GM10266 (cell line): Measurements from ENCODE around the gene ANTXR1.

Source experiments
- DNase-seq: peaks from one replicate; pipeline ENCODE4 v3.0.0; 2012; ENCODE audit errors: extremely low spot score
- TF ChIP-seq, protein P1 (sequence below): IDR thresholded peaks from 2 replicates; pipeline ENCODE4 v1.5.1; 2012; ENCODE audit warnings: mild to moderate bottlenecking, low read depth; ENCODE audit not compliant: control insufficient read depth, insufficient read depth; ENCODE audit errors: missing control alignments

ANTXR1 gene

DNA sequence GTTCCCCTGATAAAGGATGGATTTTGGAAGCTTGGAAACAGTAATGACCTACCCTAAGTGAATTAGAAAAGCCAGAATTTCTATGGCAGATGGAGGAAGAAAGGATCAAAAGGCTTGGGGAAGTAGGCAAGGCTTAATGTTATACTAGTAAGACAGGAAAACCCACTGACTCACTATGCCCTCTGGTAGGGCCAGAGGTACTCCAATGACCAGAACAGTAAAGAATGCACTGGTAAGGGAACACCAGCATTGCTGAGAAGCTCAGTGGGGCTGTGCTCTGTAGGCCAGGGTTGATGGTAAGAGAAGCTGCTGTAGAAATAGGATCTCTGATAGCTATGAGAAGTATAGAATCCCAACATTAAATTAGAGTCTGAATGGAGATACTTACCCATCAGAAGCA is 247.7 kb downstream of the ANTXR1 start:
- no peak for DNase-seq
- TF ChIP-seq, protein P1, sequence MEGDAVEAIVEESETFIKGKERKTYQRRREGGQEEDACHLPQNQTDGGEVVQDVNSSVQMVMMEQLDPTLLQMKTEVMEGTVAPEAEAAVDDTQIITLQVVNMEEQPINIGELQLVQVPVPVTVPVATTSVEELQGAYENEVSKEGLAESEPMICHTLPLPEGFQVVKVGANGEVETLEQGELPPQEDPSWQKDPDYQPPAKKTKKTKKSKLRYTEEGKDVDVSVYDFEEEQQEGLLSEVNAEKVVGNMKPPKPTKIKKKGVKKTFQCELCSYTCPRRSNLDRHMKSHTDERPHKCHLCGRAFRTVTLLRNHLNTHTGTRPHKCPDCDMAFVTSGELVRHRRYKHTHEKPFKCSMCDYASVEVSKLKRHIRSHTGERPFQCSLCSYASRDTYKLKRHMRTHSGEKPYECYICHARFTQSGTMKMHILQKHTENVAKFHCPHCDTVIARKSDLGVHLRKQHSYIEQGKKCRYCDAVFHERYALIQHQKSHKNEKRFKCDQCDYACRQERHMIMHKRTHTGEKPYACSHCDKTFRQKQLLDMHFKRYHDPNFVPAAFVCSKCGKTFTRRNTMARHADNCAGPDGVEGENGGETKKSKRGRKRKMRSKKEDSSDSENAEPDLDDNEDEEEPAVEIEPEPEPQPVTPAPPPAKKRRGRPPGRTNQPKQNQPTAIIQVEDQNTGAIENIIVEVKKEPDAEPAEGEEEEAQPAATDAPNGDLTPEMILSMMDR, result no peak

DNA sequence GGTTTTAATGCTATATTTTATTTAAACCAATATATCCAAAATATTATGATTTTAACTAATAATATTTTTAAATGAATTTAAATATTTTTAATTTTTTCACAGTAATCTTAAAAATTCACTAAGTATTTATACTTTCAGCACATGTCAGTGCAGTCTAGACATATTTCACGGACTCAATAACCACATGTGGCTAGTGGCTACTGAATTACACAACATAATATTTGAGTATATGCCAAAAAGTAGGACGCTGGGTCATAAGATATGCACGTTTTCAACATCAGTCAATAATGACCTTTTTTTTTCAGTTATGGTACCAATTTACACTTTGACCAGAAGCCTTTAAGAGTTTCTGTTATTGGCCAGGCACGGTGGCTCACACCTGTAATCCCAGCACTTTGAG is 256.4 kb downstream of the ANTXR1 start:
- TF ChIP-seq, protein P1, result no peak
- DNase-seq, result no peak

DNA sequence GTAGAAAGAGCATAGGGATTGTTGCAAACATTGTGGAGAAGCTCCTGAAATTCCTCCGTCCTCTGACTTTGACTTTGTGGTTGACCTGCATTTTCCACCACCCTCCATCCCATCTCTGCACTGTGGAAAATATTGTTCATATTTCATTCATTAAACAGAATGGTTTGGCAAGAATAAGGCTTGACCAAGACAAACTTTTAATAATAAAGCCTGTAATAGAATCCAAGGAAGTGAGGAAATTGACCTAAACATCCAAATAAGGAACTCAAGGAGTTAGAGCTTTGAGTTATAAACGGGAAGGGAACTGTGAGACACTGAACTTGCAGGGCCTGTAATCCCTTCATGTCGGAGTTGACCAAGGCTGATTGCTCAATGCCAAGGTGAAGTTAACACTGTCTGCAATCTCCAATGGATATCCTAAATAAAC is 258.9 kb downstream of the ANTXR1 start:
- TF ChIP-seq, protein P1, result no peak
- no peak for DNase-seq

DNA sequence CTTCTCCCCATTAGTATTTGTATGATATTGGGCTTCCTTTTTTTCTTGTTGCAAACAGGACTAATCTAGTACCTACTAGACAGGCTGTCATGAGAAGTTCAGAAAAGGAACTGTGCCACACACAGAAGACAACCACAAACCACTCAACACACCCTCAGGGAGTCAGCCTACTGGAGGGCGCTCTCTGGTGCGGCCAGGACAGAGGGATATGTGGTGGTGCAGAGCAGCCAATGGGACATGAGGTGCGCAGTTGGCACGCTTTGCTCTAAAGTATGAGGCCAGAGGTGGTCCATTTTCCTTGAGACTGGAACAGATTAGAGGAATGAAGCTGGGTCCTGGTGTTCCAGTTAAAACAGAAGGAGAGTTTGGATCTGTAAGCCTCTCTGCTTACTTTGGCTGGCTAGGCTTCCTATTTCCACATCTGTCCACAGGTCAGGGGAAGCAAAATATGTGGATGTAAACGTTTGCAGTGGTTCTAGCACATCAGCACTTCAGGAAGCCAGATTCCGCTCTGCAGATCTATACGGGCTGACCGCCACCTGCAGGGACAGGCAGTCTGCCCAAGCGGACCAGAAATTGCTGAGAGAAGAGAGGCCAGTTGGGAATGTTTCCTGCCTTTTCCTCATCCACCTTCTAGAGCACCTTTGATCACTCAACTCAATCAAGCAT is 260.0 kb downstream of the ANTXR1 start:
- DNase-seq, result no peak
- TF ChIP-seq, protein P1, result no peak

DNA sequence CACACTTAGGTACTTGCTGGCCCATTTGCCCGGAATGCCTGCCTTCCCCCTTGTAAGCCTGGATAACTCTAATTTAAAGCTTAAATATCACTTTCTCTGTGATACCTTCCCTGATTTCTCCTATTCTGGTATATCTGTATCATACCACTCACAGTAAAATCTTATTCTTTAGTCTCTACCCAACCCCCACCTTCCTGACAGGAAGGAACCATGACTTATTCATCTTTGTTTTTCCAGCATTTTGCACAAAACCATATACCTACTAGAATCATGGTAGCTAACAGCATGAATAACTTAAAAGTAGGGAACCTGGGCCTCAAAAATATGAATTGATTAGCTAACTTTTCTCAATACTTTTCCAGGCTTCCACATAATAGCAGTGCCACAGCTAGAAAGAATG is 262.5 kb downstream of the ANTXR1 start:
- no peak for DNase-seq
- TF ChIP-seq, protein P1, result no peak

DNA sequence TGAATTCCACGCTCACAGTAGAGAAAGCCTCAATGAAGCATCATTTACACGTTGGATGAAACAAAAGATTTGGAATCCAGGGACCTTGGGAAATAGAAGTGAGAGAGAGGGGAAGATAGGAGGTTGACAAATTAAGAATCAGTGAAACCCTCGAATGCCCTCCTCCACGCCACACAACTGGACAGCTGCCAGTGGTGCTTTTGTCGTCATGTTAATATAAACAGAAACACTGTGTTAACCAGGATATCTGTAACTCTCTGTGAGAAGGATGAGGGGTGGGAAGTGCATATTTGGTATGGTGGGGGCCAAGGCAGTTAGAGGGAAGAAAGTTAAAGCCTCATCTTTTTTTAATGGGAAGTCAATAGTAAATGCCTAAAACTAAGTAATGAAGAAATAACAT is 265.4 kb downstream of the ANTXR1 start:
- TF ChIP-seq, protein P1, result no peak
- no peak for DNase-seq

DNA sequence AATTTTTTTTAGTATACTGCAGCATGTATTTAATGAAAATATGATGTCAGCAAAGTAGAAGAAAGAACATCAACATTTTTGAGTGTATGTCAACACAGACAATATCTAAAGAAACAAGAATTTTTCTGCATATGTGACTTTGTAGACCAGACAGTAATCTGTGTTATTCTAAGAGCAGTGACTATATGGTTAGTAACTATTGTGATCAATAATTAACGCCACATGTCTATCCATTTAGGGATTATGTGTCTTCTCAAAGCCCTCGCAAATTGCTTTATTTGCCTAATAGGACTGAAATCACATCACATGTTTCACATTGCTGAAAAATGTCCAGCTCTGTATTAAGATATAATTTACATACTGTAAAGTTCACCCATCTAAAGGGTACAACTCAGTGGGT is 266.2 kb downstream of the ANTXR1 start:
- TF ChIP-seq, protein P1, result no peak
- DNase-seq, result no peak
